NCI-H345 (cell line): ENCODE data around the gene CPXM2.

Experiments
- DNase-seq: peaks from one replicate; lab custom pipeline; 2025; lab: John Stamatoyannopoulos, UW

Gene CPXM2

GRCh38 chr10:123771877-123772644, 119.5 kb downstream of the CPXM2 start:
- DNase-seq: no peak

- no peak for DNase-seq
Observed at GRCh38 chr10:123769647-123770046, 122.0 kb downstream of the CPXM2 start.

- no peak for DNase-seq
Observed at GRCh38 chr10:123766761-123767160, 124.8 kb downstream of the CPXM2 start.

DNA sequence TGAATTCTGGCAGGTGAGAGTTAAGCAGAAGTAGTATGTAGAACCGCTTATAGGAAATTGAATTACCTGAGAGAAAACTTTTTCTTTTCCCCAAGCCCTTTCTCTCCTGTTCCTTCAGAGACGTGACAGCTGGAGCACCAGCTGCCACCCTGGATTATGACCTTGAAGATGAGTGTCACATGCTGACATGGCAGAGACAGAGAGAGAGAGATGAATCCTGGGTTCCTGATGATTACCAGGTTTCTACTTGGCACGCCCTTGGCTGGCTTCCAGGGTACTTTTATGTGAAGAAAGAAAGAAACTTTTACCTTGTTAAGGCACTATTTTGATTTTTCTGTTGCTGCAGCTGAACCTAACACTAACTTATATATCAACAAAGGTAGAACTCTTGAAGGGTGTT, 125.6 kb downstream of the CPXM2 start:
- DNase-seq: no peak

GRCh38 chr10:123761666-123762230, 129.9 kb downstream of the CPXM2 start:
- no peak for DNase-seq

- DNase-seq: no peak
Observed at GRCh38 chr10:123761038-123761428, 130.6 kb downstream of the CPXM2 start.

GRCh38 chr10:123760356-123761037, 131.1 kb downstream of the CPXM2 start:
- no peak for DNase-seq

GRCh38 chr10:123759501-123760031, 132.0 kb downstream of the CPXM2 start:
- no peak for DNase-seq

DNA sequence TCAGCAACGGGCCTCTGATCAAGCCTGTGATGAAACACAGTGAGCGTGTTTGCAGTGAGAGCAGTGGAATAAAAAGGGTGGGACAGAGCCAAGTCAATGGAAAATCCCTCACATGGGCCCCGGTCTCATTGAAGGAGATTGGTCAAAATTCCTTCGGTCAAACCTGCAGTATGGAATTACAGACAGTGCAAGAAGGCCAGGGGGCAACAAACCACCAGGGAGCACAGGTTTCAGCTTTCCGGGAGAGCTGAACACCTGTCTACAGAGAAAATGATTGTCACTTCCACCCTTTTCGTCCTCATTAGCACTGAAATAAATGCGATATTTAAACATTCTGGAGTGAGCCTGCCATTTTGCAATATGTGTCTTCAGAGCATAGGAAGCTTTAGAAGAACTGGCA, 132.6 kb downstream of the CPXM2 start:
- DNase-seq: no peak

GRCh38 chr10:123757853-123758252, 133.8 kb downstream of the CPXM2 start:
- no peak for DNase-seq

- DNase-seq: no peak
Observed at GRCh38 chr10:123755061-123755460, 136.5 kb downstream of the CPXM2 start.

DNA sequence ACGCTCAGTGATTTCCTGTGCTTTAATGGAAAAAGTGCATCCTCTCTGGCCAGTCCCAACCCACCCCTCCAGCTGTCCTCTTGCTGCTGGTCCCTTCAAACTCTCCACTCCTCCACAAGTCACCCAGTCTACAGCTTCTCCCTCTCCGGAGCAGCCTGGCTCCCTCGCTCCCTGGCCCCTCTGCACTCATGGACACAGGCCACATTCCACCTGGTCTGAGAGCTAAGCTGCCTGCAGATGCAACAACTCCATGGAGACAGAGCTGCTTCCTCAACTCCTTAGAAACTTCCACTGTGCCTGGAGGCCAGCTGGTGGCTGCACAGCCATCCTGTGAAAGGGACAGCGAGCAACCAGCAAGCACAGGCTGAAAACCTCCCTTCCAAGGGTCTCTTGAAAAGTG, 137.5 kb downstream of the CPXM2 start:
- DNase-seq: no peak

DNA sequence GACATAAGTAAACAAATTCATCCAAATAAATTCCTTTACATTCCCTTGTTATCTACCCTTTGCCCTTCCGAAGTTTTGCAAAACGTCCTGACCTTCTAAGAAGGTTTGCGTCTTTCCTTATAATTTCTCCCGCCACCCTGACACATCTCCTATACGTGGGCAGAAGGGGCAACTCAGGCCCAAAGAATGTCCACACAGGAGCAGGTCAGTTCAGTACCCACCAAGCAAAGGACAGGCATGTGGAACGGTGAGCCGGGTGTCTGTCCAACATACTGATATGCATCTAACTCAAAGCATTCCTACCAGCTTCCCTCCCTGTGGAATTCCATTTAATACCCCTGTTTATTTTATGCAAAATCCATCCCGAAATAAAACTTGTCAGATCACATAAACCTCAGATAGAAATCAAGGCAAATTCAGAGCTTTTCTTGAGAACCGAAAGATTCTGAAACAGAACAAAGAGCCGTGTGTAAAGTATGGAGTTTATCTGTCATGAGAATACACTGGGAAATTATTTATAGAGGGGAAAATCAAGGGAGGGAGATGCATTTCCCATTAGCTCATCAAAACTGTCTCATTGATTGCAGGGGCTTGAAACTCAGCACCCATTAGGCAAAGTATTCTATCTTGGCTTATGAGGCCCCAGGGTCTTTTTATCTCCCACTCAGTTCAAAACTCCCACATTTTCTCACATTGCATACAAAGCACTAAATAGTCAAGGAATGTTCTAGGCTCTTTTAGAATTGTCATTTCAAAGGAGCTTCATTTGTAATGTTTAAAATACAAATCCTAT, 140.1 kb downstream of the CPXM2 start:
- no peak for DNase-seq

DNA sequence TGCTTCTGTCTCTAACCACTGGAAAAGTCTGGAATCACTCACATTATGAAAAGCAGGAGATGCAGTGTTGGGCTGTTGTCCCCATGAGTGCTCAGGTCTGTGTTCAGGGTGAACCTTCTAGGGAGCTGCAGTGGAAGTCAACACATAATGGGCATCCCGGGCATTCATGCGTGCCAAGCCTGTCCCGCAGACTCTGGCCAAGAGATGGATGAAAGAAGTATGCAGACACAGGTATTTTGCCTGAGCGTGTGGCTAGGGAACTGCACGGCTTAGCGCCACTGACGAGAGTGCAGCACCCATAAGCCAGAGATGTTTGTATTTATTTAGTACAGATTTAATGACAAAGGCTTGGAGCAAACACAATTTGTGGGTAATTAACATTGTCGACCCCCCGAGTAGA, 140.7 kb downstream of the CPXM2 start:
- no peak for DNase-seq

- no peak for DNase-seq
Observed at GRCh38 chr10:123748711-123749110, 142.9 kb downstream of the CPXM2 start.

- no peak for DNase-seq
Observed at GRCh38 chr10:123747426-123747825, 144.2 kb downstream of the CPXM2 start.

DNA sequence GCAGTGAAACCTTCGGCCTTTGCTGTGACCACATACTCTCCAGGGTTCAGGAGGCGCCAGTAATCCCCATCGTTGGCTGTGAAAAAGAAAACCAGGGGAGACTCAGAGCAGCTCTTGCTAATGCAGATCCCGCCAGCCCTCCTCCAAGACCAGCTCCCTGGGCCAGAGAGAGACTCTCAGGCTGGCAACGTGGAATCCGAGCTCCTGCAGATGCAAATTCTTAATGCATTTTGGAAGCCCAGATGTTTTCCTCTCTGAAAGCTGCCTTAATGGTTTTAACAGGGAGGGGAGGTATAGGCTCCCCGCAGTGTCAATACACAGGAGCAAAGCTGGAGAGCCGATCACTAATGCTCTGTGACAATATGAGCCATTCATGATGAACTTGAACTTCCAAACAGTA, 144.7 kb downstream of the CPXM2 start:
- DNase-seq: no peak

GRCh38 chr10:123746520-123746919, 145.1 kb downstream of the CPXM2 start:
- DNase-seq: no peak

GRCh38 chr10:123746061-123746460, 145.5 kb downstream of the CPXM2 start:
- DNase-seq: no peak

DNA sequence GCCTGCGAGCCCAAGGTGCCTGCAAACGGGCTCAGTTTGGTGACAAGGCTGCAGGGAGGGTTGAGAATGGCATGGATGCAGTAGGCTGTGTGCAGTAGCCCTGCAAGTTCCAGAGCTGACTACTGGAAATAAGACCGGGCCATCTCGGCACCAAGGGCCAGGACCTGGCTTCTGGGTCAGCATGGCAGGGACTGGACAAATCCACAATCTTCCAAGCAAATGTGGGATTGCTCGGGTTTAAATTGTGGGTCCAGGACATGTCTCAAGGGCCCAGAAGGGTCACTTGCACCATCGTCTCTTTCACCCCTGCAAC, 147.4 kb downstream of the CPXM2 start:
- DNase-seq: no peak

DNA sequence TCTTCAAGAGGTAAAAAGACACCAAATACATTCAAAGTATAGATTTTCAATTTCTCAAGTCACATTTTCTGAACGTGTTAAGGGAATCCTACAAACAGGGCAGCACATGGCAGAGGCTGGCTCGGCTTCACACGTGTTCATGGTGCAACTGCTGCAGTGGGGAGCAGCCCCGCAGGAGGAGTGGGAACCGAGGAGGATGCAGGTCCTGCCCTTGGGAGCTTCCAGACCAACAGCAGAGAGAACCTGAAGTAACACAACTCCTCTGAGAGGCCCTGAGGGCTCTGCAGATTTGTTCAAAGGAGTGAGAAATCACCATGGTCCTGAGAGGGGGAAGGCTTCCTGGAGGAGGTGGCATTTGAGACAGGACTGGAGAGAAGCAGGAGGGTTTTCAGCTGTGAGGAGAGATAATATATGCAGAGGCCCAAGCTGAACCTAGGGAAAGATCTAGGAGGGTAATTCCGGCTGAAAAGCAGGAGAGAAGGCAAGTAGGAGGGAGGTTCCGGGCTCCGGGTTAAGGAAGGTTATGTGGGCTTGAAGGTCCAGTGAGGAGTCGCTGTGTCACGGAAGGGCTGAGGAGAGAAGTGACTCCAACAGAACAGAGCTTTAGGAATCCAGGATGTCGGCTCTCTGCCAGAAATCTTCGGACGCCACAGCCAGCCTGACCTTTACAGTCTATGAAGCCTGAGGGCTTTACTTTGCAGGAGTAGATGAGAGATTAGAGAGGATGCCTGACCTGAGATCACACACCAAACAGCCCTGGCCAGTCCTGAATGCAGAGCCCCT, 148.0 kb downstream of the CPXM2 start:
- DNase-seq: no peak
